Measurements from ENCODE around the gene TELO2.

Gene TELO2

GRCh38 chr16:1492923-1493745, at the start of gene TELO2:
Gene TELO2 (plus strand): TSS chr16:1493360. CDS start chr16:1494282, 922 bp downstream.
- TF ChIP-seq CTCF (IDR thresholded peaks at IDR 0.05; ENCODE audit: borderline replicate concordance, insufficient read depth, low read depth, low read length): no peak
- peak within 1 kb of the TSS; percentile 77 for H3K4me3 ChIP-seq (ENCODE audit: low read depth, low read length)

- TF ChIP-seq CTCF (IDR thresholded peaks at IDR 0.05; ENCODE audit: borderline replicate concordance, insufficient read depth, low read depth, low read length): no peak
- no peak overlapping the region for H3K4me3 ChIP-seq (ENCODE audit: low read depth, low read length)
Observed at GRCh38 chr16:1443403-1443973, 49.7 kb upstream of the TELO2 start.

GRCh38 chr16:1443980-1444729, 49.0 kb upstream of the TELO2 start, which contains the start of gene CCDC154:
Gene CCDC154 (minus strand): TSS chr16:1444556. CDS start chr16:1444322, 234 bp downstream.
- H3K4me3 ChIP-seq (ENCODE audit: low read depth, low read length): no peak within 1 kb of the TSS
- TF ChIP-seq CTCF (IDR thresholded peaks at IDR 0.05; ENCODE audit: borderline replicate concordance, insufficient read depth, low read depth, low read length): no peak

- no peak for TF ChIP-seq CTCF (IDR thresholded peaks at IDR 0.05; ENCODE audit: borderline replicate concordance, insufficient read depth, low read depth, low read length)
- no peak overlapping the region for H3K4me3 ChIP-seq (ENCODE audit: low read depth, low read length)
Observed at GRCh38 chr16:1444730-1445517, 48.2 kb upstream of the TELO2 start.

- TF ChIP-seq CTCF (IDR thresholded peaks at IDR 0.05; ENCODE audit: borderline replicate concordance, insufficient read depth, low read depth, low read length): no peak
- H3K4me3 ChIP-seq (ENCODE audit: low read depth, low read length): no peak overlapping the region
Observed at GRCh38 chr16:1445518-1446203, 47.5 kb upstream of the TELO2 start.

All from GM12875 (cell line).